Prostate gland (tissue), 2 donors: ENCODE data around the gene IL19.

Source experiments
- CTCF ChIP-seq, 4 experiments: fragments of 200-600 bp in 2 of 4; fragments of 450-650 bp in 2 of 4; sonication (generic) in 2 of 4; IDR thresholded peaks; 1 replicate in 3 of 4; 2 replicates in 1 of 4; pipeline ENCODE4 v1.5.1; 2016 to 2019; ENCODE audit warnings: antibody characterized with exemption in 4 of 4, mild to moderate bottlenecking in 2 of 4, moderate library complexity in 2 of 4
- POLR2A ChIP-seq: fragments of 450-650 bp; IDR thresholded peaks from one replicate; pipeline ENCODE4 v1.6.1; 2016; ENCODE audit warnings: antibody characterized with exemption, mild to moderate bottlenecking
- POLR2AphosphoS5 ChIP-seq: sonication (generic); formaldehyde crosslinking; IDR thresholded peaks from one replicate; pipeline ENCODE4 v1.6.1; 2017; ENCODE audit warnings: antibody characterized with exemption

GRCh38 chr1:206833106-206833680 lies 62.6 kb downstream of the IL19 start:
- no peak for TF ChIP-seq CTCF (IDR thresholded peaks at IDR 0.05)
- TF ChIP-seq POLR2A: no peak
- no peak for TF ChIP-seq POLR2AphosphoS5
